Stimulated activated CD4-positive, alpha-beta T cell treated with anti-CD3 and anti-CD28 coated beads, Interleukin-12 subunit alpha, Interleukin-12 subunit beta, amount 100 ng/mL, for 24 hours (primary cell): ENCODE results near the gene POMT2.

Experiments
- DNase-seq, 2 experiments: peaks; one replicate each; pipeline ENCODE4 v3.0.0-alpha.2; 2020; ENCODE audit warnings: low read depth in 2 of 2

Gene POMT2

DNA sequence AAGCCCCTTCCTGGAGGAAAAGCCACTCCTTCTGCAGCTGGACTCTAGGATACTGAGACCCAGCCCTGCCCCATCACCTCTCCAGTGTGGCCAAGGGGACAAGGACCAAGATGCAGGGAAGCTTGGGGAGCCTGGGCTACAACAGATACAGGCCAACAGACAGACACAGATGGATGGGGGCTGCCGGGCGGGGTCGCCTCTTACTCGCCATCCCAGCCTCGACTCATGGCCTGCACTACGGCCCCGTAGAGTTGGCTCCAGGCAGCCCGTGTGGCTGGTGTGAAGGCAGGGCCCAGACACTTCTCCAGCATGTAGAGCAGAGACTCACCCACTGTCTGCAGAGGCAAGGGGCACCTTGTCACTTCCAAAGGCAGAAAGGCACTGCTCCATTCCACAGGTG is 54.3 kb downstream of the POMT2 start:
- DNase-seq, result no peak

DNA sequence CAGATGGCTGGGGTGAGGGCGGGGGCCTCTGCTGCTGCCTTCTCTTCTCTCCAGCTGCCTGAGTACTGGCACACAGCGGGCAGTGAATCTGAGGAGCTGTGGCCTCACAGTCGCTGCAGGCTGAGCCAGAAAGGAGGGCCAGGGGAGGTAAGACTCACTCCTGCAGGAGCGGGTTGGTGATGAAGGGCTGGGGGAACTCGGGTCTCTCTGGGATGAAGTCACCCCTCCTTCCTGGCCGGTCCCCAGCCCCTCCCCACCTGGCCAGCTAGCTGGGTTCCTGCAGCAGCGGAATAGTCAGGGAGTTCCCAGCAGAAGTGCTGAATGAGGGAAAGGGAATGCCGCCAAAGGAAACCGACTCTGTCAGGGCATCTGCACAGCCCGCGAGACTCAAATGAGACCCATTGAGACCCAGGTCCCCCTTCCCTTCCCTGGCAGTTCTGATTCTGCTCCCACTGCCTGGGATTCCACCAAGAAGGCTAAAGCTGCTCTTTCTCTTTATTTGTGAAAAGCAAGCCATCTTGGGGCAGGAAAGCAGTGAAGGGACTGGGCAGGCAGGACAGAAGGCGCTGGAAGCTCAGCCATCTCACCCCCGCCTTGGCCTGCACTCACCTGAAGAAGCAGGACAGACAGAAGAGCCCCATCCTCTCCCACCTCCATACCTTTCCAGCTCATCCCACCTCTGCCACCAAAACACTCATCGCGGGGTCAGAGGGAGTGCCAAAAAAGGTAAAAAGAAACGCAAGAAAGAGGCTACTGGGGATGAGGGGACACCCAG is 54.9 kb downstream of the POMT2 start:
- DNase-seq, result no peak

DNA sequence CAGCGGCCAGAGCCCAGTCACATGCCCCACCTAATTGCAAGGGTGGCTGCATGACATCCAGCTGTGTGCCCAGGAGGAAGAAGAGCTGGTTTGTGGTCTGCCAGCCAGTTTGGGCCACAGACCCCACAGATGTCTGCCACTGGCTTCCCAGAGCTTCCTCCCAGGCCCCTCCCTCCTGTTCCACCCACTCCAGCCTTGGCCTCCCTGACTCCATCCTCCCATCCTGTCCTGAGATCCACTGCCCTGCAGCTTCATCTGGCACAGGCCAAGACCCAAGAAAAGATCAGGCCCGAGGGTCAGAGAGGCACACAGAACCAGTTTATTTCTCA is 55.5 kb downstream of the POMT2 start:
- no peak for DNase-seq

DNA sequence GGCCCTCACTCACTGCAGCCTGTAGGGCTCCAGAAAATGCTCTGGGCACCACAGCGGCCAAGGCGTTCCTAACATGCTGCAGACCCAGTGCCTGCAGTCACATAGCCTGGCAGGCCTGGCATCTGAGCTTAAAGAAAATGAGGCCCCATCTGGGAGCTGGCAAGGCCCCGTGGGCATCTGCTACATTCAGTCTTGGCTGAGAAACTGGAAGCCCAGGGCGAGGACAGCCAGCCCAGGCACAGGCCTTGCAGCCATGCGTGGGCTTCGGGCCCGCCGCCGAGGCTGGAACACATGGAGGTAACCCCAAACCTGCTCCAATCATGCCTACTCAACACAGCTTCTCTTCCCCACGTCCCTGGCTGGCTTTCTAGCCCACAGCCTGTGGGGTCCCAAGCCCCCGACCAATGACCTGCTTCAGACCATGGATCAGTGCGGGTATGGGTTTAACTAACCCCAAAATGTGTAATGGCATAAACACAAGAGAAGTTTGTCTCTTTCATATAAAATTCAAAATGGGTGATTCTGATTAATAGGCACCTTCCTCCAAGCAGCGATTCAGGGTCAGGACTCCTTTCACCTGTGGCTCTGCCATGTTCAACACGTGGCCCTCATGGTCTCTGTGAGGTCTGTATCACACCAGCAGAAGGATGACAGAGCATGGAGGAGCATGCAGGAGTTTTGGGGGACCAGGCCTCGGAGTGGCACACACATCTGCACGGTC is 56.1 kb downstream of the POMT2 start:
- no peak for DNase-seq

DNA sequence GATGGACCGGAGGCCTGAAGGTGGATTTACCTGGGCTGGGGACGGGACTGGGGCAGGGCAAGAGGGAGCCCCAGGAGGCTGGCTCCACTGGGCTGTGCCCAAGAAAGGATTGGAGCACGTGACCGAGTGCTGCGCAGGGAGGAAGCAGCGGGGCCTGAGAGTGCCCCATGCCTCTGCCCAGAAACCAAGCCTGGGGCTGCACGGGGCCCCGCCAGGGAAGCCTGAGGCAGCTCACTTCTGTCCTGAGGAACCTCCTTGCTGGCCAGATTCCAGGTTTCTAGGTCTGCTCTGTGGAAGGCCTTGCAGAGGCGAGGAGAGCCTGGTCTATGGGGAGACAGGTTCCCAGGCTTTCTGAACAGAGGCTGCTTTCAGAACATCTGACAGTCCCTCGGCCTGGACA is 60.1 kb downstream of the POMT2 start:
- DNase-seq, result no peak

DNA sequence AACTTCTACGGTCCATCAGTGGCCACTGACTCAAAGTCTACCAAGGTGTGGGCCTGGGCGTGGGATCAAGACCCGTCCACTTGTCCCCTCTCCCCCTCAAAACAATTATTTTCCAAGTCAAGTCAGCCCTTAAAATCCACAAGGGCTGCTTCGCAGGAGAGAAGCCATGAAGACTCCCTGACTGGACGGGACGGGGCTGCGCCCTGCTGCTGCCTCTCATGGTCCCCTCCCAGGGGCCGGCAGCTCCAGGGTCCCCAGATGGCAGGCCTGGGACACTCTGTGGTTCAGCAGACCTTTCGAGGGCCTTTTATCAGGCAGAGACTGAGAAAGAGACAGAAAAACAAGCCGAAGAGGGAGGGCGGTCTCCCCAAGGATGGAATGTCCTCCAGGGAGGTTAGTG is 60.5 kb downstream of the POMT2 start:
- DNase-seq, result no peak

DNA sequence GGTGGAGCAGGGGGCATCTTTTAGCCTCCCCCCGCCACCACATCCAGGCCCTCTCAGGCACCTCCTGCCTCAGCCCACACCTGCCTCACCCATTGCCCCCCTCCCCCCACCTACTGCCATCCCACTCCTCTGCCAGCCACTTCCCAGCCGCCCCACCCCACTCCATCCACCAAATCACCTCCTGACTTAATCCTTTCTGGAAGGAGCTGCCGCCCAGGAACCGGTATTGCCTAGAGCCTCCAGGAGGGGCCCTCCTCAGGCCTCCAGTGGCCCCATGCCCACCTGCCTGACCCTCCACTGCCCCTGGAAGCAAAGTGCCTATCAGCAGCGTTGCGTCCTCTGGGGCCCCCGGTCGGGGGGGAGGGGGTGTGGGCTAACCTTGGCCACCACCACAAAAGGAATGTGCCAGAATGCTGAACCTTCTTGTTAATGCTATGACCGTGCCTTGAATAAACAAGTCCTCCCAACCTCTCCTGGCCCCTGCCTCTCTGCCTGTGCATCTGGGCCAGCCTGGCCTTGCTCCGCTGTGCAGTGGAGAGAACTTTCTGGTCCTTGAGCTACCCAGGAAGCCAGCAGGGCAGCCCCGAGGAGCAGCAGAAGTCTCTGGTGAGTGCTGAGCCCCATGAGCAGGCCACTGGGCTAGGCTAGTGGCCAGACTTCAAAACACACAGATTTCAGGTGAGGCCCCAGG is 61.5 kb downstream of the POMT2 start:
- no peak for DNase-seq

DNA sequence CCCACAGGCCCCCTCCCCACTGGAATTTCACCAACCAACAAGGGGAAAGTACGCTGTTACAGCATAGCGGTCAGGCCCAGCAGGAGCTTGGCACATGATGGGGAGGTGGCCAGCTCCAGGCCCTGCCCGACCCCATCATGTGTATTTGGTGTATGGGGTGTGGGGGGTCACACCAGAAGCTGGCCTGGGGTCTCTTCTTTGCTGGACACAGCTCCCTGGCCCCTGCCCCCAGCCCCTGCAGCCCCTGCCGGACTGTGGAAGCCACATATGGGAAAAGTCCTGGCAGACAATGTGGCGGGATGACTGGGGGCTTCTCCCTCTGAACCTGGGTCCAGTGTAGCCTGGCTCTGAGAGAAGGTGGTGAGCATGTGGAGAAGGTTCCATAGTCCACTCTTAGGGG is 62.1 kb downstream of the POMT2 start:
- DNase-seq, result no peak

DNA sequence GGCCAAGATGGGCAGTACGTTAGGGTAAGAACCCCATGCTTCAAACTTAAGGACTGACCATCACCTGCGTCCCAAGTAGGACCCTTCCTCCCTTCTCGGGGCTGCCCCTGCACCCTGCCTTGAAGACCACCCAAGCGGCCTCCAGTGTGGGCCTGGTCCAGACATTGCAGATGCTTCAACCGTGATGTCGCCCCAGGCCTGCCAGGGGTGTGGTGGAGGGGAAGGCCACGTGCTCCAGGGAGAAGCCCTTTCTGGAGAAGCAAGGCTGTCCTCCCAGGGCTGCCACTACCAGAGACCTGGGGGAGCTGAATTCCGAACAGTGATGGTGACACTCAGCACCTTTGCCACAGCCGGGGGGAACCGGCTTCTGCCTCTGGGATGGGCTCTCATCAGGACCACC is 63.0 kb downstream of the POMT2 start:
- DNase-seq, result no peak

DNA sequence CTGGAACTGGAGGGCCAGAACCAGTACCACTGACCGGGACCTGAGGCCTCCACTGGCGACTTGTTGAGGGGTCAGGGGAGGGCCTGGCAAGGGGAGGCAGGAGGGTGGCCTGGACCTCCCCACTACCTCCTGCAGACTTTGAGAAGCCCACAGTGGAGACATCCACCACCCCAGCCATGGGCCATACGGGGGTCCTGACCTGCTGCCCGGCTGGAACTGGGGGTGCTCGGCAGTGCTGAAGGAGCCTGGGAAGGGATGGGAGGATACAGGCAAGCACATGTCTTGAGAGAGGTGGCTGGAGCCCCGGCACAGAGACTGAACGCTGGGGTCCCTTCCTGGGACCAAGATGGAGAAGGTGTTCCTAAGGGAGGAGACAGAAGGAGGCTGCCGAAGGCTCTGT is 64.0 kb downstream of the POMT2 start:
- no peak for DNase-seq

DNA sequence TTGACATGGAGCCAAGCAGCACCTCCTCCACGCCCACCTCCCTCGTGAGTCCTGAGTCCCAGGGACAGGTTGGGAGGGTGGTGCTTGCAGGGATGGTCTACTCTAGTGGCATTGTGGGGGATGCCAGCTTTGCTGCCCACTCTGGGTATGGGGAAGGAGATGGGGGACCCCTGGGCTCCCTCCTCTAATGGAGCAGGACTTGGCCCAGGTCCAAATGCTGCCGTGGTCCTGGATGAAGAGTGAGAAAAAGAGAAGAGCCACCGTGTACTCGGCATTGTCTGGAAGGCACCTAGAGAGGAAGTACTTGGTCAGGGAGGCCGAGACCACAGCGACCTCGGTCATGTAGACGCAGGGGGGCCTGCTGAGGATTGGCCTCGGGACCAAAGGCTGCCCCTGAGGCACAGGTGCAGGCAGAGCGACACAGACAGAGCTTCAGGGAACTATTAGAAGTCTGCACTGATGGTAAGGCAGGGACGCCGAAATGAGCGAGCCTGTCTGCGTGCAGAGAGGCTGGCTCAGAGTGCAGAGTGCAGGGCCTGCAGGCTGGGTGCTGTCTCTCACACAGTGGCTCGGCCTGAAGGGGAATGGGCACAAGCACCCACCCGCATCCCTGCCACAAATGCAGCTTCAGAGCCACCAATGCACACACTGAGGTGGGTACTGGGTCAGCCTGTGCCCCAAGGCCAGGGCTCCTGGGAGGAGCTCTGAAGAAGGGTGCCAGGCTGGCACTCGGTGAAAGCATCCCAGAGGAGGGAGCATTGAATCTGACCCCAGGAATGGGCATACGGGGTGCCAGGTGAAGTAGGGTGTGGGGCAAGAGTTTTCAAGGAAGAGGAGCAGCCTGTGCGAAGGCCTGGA is 67.1 kb downstream of the POMT2 start:
- no peak for DNase-seq

DNA sequence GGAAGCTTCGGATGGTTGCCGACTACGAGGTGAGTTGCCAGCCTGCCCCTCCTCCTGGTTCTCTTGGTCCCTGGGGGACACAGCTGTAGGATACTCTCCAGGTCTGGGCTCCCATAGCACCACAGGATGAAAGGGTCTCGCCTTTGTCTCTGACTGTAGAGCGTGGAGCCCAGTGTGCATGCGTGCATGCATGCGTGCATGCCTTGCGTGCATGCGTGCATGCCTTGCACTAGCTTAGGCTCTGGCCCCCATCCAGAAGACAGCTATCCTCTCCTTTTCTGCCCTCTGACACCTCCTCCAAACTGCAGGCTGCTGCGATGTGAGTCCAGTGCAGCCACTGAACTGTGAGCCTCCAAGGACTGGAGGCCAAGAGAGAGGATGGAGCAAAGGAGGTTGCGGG is 68.8 kb downstream of the POMT2 start:
- no peak for DNase-seq

DNA sequence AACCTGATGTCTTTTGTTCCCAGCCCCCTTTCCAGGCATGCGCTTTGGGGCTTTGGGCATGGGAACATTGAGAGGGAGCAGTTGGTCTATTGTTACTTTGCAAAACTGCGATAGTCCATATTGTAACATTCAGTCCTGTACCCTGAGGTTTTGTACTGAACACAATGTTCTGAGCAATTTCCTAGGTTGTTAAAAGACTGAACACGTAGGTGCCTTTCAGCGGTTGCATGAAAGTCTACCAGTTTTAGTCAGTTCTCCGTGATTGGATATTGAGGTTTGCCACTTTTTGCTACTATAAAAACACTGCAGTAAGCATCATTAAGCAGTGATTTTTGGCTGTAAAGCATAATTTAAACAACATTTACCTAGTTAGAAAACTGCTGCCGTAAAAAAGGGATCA is 69.8 kb downstream of the POMT2 start:
- no peak for DNase-seq

DNA sequence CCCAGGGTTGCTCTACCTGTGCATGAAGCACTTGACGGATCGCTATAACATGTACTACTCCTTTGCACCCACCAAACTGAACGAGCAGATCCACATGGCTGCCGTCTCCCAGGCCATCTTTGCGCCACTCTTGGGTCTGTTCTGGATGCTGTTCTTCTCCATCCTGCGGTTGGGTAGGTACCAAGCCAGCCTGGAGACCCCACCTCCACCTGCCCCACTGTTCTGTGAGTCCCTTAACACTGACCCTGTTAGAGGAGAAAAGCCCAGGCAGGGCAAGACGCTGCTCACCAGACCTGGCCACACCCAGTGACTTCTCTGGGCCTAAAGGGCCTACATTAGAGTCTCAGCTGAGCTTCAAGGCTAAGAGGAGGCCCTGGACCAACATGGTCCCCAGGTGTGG is 71.4 kb downstream of the POMT2 start:
- no peak for DNase-seq

DNA sequence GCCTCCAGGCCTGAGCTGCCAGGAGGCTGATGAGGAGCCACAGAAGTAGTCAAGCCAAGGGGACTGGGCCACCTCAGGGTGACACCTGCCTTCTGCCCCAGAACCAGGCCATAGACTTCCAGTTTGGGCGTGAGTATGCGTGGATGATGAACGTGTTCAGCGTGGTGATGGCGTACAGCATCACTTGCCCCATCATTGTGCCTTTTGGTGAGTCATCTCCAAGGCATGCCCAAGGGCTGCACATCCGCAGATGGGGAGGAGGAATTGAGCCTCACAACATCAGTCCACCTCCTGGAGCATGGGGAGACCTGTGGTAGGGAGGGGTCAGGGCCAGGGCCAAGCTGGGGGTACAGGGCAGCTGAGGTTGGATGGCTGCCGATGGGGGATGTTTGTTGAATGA is 72.0 kb downstream of the POMT2 start:
- DNase-seq, result no peak

DNA sequence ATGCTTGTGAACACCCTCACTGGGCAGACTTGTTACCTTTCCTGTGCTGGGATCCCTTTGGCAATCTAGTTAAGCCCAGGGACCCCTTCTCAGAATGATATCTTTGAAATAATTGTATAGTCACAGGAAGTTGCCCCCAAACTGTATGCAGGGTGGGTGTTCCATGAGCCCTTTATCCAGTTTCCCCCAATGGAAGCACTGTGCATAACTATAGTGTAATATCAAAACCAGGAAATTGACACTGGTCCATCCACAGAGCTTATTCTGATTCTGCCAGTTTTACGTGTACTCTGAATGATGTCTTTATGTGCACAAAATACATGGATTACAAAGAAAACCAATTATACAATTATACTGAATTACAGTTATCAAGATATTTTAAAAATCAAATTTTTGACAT is 73.9 kb downstream of the POMT2 start:
- DNase-seq, result no peak

DNA sequence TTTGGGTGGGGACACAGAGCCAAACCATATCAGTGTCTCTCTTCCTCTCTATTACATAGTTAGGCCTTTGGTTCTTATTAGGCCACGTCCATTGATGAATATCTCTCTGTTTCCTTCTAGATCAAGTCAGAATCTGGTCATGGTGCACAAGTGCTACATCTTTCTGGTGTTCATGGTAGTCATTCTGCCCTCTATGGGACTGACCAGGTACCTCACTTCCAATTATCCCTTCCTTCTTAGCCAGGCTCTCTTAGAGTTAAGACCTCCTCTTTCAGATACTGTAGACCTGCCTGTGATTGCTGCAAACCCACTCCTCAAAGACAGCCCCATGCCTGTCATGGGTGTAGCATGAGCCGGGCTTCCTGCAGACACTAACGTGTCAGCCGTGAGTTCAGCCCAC is 74.9 kb downstream of the POMT2 start:
- no peak for DNase-seq

DNA sequence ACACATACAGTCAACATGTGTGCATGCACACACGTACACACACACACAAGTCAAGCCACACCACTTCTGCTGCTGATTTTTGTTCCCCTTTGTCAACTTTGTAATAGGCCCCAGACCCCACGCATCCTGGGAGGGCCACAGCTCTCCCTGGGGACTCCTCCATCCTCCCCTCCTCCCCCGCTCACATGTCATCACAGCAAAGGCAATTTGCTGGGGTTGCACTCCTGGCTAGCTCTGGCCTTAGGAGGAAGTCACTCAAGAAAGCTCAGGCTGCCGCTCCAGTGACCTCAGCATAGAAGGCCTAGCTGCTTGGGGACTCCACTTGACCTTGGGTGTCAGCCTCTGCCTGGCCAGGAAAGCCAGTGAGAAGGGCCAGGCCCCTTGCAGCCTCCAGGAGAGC is 76.8 kb downstream of the POMT2 start:
- DNase-seq, result no peak

DNA sequence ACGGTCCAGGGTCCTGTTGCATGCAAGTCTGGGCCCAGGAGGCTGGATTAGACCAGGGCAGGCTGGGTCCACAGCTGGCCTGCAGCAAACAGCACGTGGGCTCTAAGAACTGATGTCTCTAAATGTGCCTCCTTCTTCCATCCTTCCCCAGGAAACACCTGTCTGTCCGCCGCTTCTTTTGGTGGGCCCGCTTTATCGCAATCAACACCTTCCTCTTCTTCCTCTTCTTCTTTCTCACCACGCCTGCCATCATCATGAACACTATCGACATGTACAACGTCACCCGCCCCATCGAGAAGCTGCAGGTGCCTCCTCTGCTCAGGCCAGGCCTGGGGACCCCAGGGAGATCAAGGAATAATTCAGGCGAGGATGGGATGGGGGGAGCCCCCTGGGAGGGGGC is 77.9 kb downstream of the POMT2 start:
- DNase-seq, result no peak

DNA sequence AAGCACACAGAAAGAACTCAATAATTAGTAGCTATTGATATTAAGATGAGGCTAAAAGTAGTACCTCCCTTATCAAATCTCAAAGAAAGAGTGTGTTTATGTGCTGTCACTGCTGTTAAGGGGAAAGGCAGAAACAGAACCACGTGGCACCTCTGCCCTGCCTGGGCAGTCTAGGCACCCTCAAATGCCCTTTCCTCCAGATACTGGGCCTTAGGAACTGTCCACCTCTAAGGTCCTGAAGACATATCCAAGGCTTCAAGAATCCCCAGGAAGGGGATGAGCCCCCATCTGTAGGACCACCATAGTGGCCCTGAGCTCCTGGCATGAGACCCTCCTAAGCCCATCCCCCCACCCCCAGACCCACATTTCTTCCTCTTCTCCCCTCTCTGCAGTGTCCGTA is 78.7 kb downstream of the POMT2 start:
- no peak for DNase-seq

DNA sequence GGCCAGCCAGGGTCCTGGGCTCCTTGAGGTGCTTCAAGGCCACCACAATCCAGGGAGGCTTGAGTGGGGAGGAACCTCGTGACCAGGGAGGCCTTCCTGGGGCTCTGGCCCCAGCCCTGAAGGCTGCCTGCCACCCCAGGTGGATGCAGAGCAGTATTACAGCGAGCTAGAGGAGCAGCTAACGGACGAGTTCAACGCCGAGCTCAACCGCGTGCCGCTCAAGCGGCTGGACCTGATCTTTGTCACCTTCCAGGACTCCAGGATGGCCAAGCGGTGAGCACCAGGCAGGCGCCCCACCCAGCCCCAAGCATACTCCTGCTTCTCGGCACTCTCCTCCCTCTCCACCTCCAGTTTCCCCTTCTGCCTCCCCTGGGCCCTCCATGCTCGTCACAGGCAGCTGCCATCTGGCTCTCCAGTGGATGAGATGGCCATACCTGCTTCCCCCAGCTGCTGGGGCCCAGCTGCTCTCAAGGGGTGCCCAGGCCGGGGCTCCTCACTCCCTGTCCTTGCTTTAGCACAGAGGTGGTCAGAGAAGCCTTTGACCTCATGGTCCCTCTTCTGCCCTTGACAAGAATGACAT is 80.3 kb downstream of the POMT2 start:
- DNase-seq, result no peak

DNA sequence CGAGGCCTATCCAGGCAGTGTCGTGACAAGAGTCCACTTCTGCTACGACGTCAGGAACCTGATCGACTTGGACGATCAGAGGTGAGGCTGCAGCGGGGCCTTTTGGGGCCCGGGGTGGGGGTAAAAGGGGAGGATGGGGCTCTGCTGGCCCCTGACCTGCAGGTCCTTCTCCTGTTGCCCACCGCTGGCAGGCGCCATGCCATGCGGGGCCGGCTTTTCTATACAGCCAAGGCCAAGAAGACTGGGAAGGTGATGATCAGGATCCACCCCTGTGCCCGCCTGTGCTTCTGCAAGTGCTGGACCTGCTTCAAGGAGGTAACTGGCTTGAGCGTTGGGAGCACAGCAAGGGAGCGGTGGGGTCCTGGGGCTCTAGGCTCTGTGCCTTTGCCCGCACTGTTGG is 81.3 kb downstream of the POMT2 start:
- DNase-seq, result no peak
